DMS 273 treated with DMSO at 0.1 percent for 48 hours (cell line): ENCODE results near the gene TPPP3.
"Not testable (repeated sequence)": the region's sequence is repeated elsewhere in the genome, so short reads cannot be mapped to it uniquely, and the experiment has no call there.

Experiments
- DNase-seq: peaks from one replicate; lab custom pipeline; 2025; lab: John Stamatoyannopoulos, UW

The TPPP3 gene

GRCh38 chr16:67389911-67390815 is 3.1 kb downstream of the TPPP3 start:
- no peak for DNase-seq

DNA sequence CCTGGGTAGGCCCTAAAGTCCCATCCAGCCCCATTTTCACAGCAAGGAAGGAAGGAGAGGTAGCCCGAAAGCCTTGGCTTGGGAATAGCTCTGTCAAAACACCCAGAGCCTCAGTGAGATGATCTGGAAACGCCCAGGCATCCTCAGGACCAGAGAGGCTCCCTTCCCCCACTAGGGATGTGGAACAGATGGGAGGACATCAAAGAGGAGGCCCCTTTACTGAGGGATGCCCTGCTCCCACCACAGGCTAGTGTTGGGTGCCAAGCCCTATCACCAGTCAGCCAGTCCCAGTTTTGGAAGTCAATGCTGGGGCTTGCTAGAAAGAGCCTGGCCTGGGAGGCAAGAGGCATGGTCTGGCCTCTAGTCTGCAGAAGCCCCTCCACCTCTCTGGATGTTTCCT is 4.7 kb downstream of the TPPP3 start:
- DNase-seq = no peak

- DNase-seq = no peak
These were observed 5.1 kb downstream of the TPPP3 start for GRCh38 chr16:67388191-67388590.

- DNase-seq = no peak
These were observed 5.7 kb downstream of the TPPP3 start for GRCh38 chr16:67387479-67388079.

GRCh38 chr16:67386861-67387455 is 6.3 kb downstream of the TPPP3 start:
- DNase-seq = no peak

DNA sequence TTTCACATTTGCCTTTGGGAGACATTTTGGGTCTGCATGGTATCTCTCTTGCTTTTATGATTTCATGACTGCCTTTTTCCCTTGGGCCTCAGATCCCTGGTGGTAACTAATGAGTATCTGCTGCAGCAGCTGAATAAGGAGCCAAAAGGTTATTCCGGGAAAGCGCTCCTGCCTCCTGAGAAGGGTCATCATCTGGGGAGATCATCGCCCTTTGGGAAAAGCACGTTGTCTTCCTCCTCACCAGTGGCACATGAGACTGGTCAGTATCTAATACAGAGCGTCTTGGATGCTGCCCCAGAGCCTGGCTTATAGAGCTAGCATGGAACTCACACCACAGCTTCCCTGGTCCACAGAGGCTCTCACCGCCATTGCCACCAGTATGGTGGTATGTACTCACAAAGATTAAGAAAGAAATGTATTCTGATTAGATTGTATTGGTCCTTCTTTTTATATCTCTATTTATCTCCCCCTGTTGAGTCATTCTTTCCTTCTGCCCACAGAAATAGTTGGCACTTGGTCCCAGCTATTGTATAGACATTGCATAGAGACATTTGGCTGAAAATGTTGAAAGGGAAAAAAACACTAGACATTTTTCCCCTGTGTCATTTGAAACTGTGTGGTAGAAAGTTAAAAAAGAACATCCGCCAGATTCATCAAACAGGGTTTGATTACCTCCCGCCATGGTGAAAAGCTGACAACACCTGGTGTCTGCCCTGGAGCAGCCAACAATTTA is 8.4 kb downstream of the TPPP3 start:
- DNase-seq = no peak

DNA sequence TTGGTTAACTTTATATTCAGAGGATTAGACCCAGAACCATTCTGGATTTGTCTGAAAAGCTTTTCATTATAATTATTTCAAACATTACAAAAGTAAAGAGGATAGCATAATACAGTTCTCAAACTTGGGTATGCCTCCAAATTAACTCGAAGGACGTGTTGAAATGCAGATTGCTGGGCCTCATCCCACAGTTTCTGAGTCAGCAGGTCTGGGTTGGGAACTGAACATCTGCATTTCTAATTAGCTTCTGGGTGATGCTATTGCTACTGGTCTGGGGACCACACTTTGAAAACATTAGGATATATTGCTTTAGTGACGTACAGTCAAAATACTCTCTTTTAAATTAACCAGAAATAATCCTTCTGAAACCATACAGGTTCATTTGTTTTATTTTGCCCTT is 10.0 kb downstream of the TPPP3 start:
- no peak for DNase-seq

- DNase-seq = no peak
These were observed 14.7 kb downstream of the TPPP3 start for GRCh38 chr16:67378642-67379041.

- not testable (repeated sequence) for DNase-seq
These were observed 17.3 kb downstream of the TPPP3 start for GRCh38 chr16:67376012-67376411.

DNA sequence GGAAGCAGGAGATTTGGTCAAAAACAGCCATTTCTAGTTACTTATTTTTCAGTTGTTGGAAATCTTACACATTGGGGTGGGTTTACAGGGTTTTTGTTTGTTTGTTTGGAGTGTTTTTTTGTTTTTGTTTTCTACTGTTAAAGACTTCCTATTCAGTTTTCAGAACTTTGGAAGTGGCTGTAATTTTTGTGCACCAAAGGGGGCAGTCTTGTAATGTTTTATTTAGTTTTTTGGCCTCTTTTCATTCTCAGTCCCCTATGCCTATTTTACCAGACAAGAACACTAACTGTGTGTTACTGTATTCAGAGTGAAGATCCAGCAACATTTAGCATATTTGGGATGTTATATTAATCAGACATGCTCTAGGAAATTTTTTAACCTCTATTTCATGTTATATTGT is 20.6 kb downstream of the TPPP3 start:
- peak; percentile 13 for DNase-seq

DNA sequence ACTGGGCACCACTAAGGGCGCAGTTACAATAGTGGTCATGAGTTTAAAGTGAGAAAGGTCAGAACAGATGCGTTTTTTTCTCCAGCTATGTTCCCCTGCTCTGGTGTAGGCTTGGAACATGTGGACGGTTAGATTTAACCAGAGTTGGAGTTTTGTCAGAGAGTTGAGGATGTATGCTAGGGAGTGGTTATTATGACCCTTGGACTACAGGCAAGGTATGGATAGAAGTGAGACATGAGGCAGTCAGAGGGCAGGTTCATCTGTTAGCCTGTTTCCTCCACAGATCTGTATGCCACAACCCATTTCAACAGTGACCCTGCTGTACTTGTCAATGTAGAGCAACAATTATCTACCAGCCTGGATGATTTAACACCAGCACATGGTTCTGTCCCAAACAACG is 22.6 kb downstream of the TPPP3 start:
- no peak for DNase-seq

GRCh38 chr16:67364600-67365235 is 28.6 kb downstream of the TPPP3 start:
- no peak for DNase-seq

- DNase-seq = no peak
These were observed 32.3 kb downstream of the TPPP3 start for GRCh38 chr16:67361038-67361437.

GRCh38 chr16:67359540-67360269 is 33.6 kb downstream of the TPPP3 start:
- DNase-seq = not testable (repeated sequence)

- DNase-seq = no peak
These were observed 35.7 kb downstream of the TPPP3 start for GRCh38 chr16:67357561-67357960.

DNA sequence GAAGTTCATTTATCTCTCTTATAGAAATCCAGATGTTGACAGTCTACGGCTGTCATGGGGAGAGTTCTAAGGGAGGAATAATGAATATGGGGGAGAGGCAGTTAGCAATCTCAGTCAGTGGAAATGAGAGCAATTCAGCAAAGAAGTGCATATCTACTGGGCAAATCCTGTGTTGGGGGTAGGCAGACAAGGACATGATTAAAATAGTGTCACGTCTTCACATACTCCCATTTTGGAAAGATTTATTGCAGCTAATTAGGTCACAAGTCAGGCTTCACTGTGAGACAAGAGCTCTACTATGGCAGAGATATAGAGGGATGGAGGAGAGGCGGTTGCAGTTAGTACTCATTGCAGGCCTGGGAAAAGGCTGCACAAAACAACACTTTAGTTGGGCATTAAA is 36.9 kb downstream of the TPPP3 start:
- DNase-seq = no peak

- not testable (repeated sequence) for DNase-seq
These were observed 40.8 kb downstream of the TPPP3 start for GRCh38 chr16:67352463-67352862.

DNA sequence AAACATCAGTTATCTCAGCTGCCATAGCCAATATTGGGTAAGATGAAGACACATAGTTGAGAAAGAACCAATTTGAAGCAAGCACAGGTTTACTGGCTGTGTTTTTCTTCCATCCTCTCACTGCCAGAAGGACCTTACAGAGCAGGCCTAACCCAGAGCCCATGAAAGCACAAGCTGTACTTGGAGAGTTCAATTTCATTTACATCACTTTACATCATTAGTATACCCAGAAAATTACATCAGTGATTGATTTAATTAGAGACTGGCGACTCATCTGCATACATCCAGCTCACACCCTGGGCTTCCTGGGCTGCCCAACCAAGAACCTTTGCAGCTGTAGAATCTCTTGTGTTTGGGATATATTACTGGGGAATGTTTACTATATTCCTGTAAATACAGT is 43.0 kb downstream of the TPPP3 start:
- no peak for DNase-seq

GRCh38 chr16:67349172-67349571 is 44.1 kb downstream of the TPPP3 start:
- DNase-seq = peak; percentile 10

GRCh38 chr16:67346341-67346740 is 47.0 kb downstream of the TPPP3 start:
- no peak for DNase-seq

DNA sequence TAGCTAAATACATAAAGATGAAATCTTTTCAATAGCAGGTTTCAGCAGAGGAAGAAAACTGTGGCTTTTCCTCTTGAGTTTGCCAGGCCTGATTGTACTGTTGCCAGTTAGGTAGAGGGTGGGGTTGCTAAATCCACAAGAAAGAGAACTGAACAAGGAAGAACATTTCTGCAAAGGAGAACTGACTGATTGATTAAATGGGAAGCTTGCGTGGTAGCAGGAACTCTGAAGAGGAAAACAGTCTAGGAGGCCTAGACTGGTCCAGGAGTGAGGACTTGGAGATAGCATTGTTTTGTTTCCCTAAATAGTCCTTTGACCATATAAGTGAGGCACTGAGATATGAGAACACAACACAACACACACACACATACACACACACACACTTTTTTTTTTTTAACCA is 47.9 kb downstream of the TPPP3 start:
- no peak for DNase-seq
